Measurements from ENCODE around the gene RYR3.

RYR3 gene

GRCh38 chr15:33322091-33322490, 11.3 kb downstream of the RYR3 start:
- DNase-seq = no peak

DNA sequence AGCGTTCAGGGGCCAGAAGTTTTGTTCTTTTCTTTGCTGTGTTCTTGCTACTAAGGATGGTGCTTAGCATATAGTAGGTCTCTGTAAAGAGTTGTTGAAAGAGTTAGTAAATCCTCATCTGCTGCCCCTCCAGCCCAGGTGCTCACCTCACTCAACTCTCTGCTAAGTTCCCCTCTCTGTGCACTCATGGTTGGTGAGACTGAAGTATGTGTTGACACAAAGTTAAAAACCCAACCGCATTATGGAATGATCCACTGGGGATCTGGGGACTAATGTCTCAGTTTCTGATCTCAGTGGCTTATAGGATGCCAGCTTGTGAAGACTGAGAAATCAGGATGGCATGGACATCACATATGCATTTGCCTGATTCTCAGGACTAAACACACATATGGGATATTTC, 13.8 kb downstream of the RYR3 start:
- no peak for DNase-seq

GRCh38 chr15:33326908-33327307, 16.1 kb downstream of the RYR3 start:
- no peak for DNase-seq

GRCh38 chr15:33328106-33328505, 17.3 kb downstream of the RYR3 start:
- no peak for DNase-seq

GRCh38 chr15:33329457-33329856, 18.7 kb downstream of the RYR3 start:
- DNase-seq = no peak

- no peak for DNase-seq
These were observed 20.2 kb downstream of the RYR3 start for GRCh38 chr15:33330931-33331330.

DNA sequence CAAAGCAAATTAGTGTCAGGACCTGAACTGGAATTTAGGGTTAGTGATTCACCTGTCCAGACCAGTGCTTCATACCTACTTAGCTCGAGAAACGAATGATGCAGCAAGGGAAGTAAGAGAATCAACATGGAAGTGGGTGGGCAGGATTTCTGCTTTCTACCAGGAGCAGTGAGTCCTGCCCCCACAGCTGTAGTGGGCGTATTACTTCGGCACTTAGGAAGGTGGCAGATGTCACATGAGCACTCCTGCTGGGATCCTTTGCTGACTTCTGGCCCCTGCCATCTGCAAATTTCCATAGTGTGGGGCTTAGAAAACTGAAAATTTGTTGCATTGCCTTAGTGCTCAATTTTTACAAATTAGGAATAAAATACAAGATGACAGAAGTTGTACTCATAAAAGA, 31.2 kb downstream of the RYR3 start:
- DNase-seq = no peak

DNA sequence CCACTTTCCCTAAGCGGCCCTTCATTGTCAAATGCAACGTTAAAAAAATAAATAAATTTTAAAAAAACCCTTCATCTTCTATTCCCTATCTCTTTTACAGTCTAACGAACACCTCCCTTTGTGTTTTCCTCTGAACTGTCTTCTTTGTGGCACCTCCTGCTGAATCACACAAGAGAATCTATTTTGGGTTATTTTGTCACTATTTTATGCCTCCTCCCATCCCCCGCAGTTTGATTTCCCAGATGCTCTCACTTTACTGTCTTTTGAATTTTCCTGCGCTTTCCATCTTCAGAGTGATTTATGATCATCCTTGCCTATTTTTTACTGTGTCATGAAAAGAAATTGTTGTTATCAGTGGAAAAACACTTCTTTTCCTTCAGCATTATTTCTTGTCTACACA, 32.5 kb downstream of the RYR3 start:
- DNase-seq = no peak

DNA sequence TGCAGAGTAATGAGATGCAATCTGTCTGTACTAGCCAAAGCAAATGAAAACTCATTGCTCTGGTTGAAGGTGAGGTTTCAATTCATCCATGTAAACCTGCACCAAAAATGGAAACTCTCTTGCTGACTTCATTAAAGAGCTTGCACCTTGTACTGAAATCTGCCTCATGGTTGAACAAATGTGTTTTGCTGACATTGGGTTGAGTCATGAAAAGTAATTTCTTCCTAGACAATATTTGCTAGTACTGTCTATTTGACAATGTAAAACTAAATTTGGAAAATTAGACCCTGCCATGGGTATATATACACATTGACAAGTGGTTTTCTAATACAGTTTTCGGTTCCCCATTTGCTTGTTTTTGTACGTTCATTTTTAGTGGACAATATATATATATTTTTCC, 33.3 kb downstream of the RYR3 start:
- no peak for DNase-seq

- no peak for DNase-seq
These were observed 33.8 kb downstream of the RYR3 start for GRCh38 chr15:33344530-33344929.

DNA sequence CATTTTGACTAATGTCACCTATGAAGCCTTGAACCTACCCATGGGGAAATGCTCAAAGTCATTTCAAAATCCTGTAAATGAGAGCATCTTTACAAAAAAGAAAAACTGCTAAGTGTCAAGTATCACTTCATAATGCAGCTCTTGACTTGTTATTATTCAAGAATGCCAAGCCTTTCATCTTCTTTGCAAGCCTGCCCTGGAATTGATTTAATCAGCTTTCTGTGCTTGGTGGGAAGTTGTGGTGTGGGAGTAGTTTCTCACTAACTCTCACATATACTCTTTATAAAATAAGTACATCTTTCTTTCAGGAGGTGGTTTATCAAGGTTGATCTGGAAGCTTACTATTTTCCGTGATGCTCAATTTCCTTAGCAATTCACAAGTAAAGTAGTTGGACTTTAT, 43.6 kb downstream of the RYR3 start:
- no peak for DNase-seq

GRCh38 chr15:33357845-33358244, 47.1 kb downstream of the RYR3 start:
- no peak for DNase-seq

GRCh38 chr15:33358306-33358705, 47.5 kb downstream of the RYR3 start:
- no peak for DNase-seq

DNA sequence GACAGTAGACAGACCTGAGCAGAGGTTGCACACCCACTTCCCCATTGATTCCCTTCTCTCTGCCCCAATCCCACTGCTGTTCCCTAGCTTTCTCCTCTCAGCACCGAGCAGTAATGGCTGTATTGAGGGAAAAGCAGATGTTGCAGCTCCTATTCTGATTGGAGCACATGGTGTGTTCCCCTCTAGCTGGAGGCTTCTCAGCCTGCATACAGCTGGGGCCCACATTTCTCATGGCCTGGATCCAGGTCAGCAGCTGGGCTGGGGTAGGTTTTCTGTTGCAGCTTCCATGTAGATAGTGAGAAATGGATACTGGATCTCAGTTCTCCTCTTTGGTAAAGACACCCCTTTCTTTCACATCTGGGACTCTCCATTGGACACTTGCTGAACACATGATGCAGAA, 50.1 kb downstream of the RYR3 start:
- no peak for DNase-seq

GRCh38 chr15:33369941-33370622, 59.3 kb downstream of the RYR3 start:
- DNase-seq = no peak

DNA sequence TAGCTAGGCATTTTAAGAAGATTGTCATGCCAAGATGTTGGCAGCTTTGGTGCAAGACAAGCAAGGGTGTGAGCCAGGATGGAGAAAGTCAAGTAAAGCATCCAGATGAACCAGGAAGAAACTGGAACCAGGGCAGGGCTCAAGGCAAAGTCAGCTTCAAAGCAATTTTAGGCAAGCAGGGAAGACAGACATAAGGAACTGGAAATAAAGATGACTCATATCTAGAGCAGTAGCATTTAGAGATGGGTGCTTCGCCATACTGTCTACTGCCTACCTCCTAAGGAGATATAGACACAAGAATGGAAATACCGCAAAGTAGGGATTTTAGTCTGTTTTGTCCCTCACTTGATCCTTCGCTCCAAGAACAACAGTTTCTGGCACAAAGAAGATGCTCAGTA, 59.9 kb downstream of the RYR3 start:
- DNase-seq = no peak

DNA sequence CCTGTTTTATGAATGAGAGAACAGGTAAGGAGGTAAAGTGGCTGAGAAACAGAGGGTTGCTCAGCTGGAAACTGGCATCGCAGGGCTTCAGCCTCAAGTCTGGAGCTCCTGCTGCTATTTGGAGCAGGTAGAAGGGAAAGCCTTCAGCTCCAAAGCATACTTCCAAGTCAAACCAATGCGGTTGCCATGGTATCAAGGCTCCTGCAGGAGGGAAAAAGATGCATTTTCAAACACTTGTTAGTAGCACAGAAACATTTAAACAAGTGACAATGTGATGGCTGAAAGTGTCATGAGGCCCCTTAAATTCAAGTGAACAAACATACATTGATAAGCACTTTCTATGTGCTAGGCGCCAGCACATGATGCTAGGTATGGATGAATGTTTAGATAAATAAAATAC, 60.4 kb downstream of the RYR3 start:
- DNase-seq = no peak

DNA sequence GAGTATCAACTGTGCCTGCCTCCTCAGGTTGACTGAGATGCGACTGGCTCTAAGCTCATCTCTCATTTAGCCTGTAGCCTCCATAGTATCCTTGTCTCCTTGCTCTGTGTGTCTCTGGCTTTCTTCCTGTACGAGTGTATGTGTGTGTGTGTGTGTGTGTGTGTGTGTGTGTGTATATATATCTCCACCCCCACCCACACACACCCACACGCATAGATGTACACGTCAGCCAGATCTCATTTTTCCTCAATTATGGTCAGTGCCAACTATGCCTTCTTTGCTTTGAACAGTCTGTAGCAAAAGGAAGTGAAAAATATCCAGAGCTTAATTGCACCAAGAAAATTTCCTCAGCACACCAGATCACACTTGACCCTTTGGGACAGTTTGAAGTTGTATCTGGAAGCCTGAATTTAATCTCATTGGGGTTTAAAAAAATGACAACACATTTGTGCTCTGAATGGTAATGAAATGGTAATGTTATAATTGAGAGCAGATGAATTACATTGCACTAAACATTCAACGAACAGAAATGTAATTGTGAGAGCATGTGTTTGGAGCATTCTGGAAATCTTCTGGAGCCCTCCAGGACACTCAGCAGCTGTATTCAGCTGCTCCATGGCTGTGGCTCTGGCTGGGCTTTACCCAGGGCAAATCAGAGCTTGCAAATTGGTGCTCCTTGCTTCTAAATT, 63.6 kb downstream of the RYR3 start:
- DNase-seq = no peak

- DNase-seq = peak; percentile 14
These were observed 64.5 kb downstream of the RYR3 start for GRCh38 chr15:33375236-33375635.

DNA sequence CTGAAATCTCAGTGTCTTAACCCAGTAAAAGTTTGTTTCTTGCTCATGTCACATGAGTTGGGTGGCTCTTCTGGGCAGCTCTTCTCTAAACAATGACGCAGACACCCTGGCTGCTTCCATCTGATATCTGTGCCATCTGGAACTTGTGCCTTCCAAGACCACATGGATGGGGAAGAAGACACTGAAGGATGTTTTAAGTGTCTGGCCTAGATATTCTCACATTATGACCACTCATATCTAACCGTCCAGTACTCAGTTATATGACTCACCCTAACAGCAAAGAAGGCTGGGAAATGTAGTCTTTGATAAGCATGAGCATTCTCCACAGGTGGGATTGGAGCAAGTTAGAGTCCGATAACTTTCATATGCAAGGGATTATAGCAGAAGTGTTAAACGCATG, 66.4 kb downstream of the RYR3 start:
- DNase-seq = no peak

- DNase-seq = peak; percentile 27
These were observed 68.2 kb downstream of the RYR3 start for GRCh38 chr15:33378866-33379480.

GRCh38 chr15:33380406-33380805, 69.6 kb downstream of the RYR3 start:
- no peak for DNase-seq

- no peak for DNase-seq
These were observed 71.7 kb downstream of the RYR3 start for GRCh38 chr15:33382491-33382890.

DNA sequence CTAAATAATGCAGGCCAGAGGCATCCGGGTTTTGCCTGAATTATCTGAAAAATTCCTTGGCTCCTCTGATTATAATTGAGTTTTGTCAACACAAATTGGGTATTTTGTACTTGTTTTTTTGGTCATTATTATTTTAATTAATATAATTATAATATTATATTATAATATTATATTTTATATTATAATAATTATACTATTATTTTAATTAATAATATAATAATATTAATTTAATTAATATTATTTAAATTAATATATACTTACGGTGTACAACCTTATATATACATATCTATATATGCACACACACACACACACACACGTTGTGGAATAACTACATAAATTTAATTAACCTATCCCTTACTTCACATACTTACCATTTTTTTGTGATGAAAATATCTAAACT, 73.5 kb downstream of the RYR3 start:
- DNase-seq = no peak

DNA sequence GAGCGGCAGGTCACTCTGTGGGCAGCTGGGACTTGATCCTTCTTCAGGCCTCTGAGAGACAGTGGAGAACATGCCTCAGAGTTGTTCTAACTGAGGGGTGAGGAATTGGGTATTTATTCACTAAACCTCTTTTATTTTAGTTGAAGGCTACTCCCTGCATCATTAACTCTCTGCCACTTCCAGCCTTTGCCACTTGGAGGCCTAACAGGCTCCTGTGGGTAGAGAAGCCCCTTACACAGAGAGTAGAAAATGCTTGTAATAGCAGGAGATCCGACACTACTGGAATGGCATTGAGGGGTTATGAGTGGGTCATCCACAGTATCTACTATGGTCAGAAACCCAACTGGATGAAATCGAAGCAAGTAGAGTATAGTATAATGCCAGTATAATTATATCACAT, 81.7 kb downstream of the RYR3 start:
- no peak for DNase-seq

Measured in suppressor macrophage treated with lipopolysaccharide for 4 hours (primary cell).